HepG2 (cell line): ENCODE data around the gene SECTM1. TPM values are rescaled to one million over a fixed set of nuclear protein-coding genes. Genes with fewer than 3 reads are reported as not detected.

Experiments used
- ATF7 ChIP-seq, 2 experiments: fragments of 450-650 bp in 1 of 2; sonication (generic) in 1 of 2; formaldehyde crosslinking in 1 of 2; IDR thresholded peaks; 2 replicates each; pipeline versions ENCODE4 v1.4.0 to v1.6.1; 2016 to 2020; ENCODE audit warnings: antibody characterized with exemption in 1 of 2, mild to moderate bottlenecking in 1 of 2, missing genetic modification reagents in 1 of 2
- ATF7-NPFF ChIP-seq: sonication (generic); formaldehyde crosslinking; IDR thresholded peaks from 2 replicates; pipeline ENCODE4 v1.8.1; 2023; ENCODE audit warnings: mild to moderate bottlenecking, low read depth, missing genetic modification reagents, moderate library complexity
- ISX ChIP-seq: sonication (generic); formaldehyde crosslinking; conservative IDR thresholded peaks from 2 replicates; pipeline ENCODE4 v1.5.0; 2020; ENCODE audit warnings: missing genetic modification reagents
- MEIS2 ChIP-seq: sonication (generic); formaldehyde crosslinking; IDR thresholded peaks from 2 replicates; pipeline ENCODE4 v1.9.0; 2021; ENCODE audit warnings: mild to moderate bottlenecking, missing genetic modification reagents
- NFE2L2 ChIP-seq: fragments of 150-350 bp; IDR thresholded peaks from 2 replicates; pipeline ENCODE4 v1.6.1; 2014; ENCODE audit warnings: low read length
- PRPF4 ChIP-seq: fragments of 200-400 bp; formaldehyde crosslinking; IDR thresholded peaks from 2 replicates; pipeline ENCODE4 v1.6.1; 2016; ENCODE audit warnings: low read length, low read depth; ENCODE audit not compliant: poor library complexity, severe bottlenecking
- RFXANK ChIP-seq: IDR thresholded peaks from 2 replicates; pipeline ENCODE4 v1.6.1; 2016
- SOX5 ChIP-seq: IDR thresholded peaks from 2 replicates; pipeline ENCODE4 v1.6.1; 2016; ENCODE audit warnings: borderline replicate concordance
- SPEN ChIP-seq: sonication (generic); formaldehyde crosslinking; IDR thresholded peaks from 2 replicates; pipeline ENCODE4 v1.5.1; 2020; ENCODE audit warnings: low read depth, mild to moderate bottlenecking, missing genetic modification reagents
- ZMYM4 ChIP-seq: sonication (generic); formaldehyde crosslinking; IDR thresholded peaks from 2 replicates; pipeline ENCODE4 v1.8.1; 2023; ENCODE audit warnings: mild to moderate bottlenecking, missing genetic modification reagents
- ZNF136 ChIP-seq: sonication (generic); formaldehyde crosslinking; IDR thresholded peaks from 2 replicates; pipeline ENCODE4 v1.8.1; 2022; ENCODE audit warnings: low read depth, mild to moderate bottlenecking, moderate library complexity, missing genetic modification reagents
- ZNF557 ChIP-seq: sonication (generic); formaldehyde crosslinking; IDR thresholded peaks from 2 replicates; pipeline ENCODE4 v1.4.0; 2020; ENCODE audit warnings: missing genetic modification reagents
- ZNF558 ChIP-seq: sonication (generic); formaldehyde crosslinking; IDR thresholded peaks from 2 replicates; pipeline ENCODE4 v1.9.0; 2022; ENCODE audit warnings: mild to moderate bottlenecking, missing genetic modification reagents, borderline replicate concordance
- ZNF644 ChIP-seq: IDR thresholded peaks from 2 replicates; pipeline ENCODE4 v1.6.1; 2016; ENCODE audit warnings: low read depth
- ZNF777 ChIP-seq: sonication (generic); formaldehyde crosslinking; IDR thresholded peaks from 2 replicates; pipeline ENCODE4 v1.4.0; 2020; ENCODE audit warnings: missing genetic modification reagents
- ZNF788 ChIP-seq: sonication (generic); formaldehyde crosslinking; IDR thresholded peaks from 2 replicates; pipeline ENCODE4 v1.5.0; 2020; ENCODE audit warnings: mild to moderate bottlenecking, missing genetic modification reagents, borderline replicate concordance
- polyA plus RNA-seq, 8 experiments: library from polyadenylated mRNA; depleted of rRNA in 3 of 8; stranded (reverse) in 7 of 8; unstranded in 1 of 8; fragments of >200 nt; fragmentation: Illumina TruSeq in 4 of 8; extraction: Trizol in 4 of 8; gene quantifications; 2 replicates each; pipeline versions ENCODE4 v1.2.1 to v1.2.3, GENCODE V29; 2011 to 2016; ENCODE audit warnings: low read depth in 4 of 8, missing spikeins in 1 of 8, mixed read lengths in 1 of 8; ENCODE audit not compliant: insufficient read depth in 1 of 8
- total RNA-seq, 5 experiments: library from RNA; depleted of rRNA; stranded (reverse); fragments of >200 nt; fragmentation: Illumina TruSeq; extraction: Trizol; gene quantifications; 2 replicates each; pipeline ENCODE4 v1.2.3, GENCODE V29; 2016; ENCODE audit warnings: low read depth in 1 of 5
- TF ChIP-seq, protein P1 (sequence below): sonication (generic); formaldehyde crosslinking; IDR thresholded peaks from one replicate; pipeline ENCODE4 v1.5.1; 2020; ENCODE audit warnings: mild to moderate bottlenecking, missing genetic modification reagents; ENCODE audit errors: not compliant biosample characterization
- TF ChIP-seq, protein P2 (sequence below): sonication (generic); formaldehyde crosslinking; IDR thresholded peaks from 2 replicates; pipeline ENCODE4 v1.8.1; 2023; ENCODE audit warnings: mild to moderate bottlenecking, missing genetic modification reagents, borderline replicate concordance
- TF ChIP-seq, protein P3 (sequence below): sonication (generic); formaldehyde crosslinking; IDR thresholded peaks from 2 replicates; pipeline ENCODE4 v1.8.1; 2023; ENCODE audit warnings: mild to moderate bottlenecking, moderate library complexity, missing genetic modification reagents

SECTM1 gene
- total and polyA plus RNA-seq, 2 of the 13 experiments (the other 11 are each of a cell fraction or from before 2014, with no cell fraction given), result 3.5 to 5.3 TPM

DNA sequence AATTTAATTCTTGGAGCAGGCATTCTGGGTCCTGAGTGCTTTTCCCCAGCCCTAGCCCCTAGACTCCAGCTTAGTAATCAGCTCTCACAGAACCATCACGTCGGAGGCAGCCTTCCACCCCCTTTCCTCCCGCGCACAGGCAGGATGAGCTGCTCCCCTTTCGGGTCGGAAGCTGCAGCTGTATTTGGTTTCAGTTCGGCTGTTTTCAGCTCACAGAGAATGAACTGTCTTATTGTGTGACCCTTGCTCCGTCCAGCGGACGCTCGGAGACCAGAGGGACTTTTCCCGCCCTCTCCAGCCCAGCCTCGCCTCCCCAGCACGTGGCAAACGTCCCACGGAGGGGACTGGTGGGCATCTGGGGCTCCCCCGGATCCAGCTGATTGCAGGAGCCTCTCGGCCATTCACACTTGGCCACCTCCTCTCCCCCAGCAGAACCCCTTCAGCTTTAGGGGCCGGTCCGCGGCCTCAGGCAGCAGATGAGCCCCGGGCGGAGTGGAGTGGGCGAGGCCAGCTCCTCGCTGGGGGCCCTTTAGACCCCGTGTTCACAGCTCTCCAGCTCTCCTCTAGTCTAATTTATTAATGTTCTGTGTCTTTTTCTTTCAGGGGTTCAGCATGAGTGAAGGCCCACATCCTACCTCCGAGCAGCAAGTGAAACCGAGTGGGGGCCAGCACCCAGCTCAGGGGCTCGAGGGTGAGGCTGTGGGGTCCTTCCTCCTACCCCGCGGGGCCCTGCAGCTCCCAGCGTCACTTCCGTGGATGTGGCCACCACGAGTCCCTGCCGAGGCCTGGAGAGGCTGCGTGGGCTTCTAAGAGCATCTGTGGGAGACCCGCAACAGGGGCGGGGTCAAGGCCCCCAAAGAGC, 37.1 kb upstream of the SECTM1 start (continued):
- TF ChIP-seq, protein P1, sequence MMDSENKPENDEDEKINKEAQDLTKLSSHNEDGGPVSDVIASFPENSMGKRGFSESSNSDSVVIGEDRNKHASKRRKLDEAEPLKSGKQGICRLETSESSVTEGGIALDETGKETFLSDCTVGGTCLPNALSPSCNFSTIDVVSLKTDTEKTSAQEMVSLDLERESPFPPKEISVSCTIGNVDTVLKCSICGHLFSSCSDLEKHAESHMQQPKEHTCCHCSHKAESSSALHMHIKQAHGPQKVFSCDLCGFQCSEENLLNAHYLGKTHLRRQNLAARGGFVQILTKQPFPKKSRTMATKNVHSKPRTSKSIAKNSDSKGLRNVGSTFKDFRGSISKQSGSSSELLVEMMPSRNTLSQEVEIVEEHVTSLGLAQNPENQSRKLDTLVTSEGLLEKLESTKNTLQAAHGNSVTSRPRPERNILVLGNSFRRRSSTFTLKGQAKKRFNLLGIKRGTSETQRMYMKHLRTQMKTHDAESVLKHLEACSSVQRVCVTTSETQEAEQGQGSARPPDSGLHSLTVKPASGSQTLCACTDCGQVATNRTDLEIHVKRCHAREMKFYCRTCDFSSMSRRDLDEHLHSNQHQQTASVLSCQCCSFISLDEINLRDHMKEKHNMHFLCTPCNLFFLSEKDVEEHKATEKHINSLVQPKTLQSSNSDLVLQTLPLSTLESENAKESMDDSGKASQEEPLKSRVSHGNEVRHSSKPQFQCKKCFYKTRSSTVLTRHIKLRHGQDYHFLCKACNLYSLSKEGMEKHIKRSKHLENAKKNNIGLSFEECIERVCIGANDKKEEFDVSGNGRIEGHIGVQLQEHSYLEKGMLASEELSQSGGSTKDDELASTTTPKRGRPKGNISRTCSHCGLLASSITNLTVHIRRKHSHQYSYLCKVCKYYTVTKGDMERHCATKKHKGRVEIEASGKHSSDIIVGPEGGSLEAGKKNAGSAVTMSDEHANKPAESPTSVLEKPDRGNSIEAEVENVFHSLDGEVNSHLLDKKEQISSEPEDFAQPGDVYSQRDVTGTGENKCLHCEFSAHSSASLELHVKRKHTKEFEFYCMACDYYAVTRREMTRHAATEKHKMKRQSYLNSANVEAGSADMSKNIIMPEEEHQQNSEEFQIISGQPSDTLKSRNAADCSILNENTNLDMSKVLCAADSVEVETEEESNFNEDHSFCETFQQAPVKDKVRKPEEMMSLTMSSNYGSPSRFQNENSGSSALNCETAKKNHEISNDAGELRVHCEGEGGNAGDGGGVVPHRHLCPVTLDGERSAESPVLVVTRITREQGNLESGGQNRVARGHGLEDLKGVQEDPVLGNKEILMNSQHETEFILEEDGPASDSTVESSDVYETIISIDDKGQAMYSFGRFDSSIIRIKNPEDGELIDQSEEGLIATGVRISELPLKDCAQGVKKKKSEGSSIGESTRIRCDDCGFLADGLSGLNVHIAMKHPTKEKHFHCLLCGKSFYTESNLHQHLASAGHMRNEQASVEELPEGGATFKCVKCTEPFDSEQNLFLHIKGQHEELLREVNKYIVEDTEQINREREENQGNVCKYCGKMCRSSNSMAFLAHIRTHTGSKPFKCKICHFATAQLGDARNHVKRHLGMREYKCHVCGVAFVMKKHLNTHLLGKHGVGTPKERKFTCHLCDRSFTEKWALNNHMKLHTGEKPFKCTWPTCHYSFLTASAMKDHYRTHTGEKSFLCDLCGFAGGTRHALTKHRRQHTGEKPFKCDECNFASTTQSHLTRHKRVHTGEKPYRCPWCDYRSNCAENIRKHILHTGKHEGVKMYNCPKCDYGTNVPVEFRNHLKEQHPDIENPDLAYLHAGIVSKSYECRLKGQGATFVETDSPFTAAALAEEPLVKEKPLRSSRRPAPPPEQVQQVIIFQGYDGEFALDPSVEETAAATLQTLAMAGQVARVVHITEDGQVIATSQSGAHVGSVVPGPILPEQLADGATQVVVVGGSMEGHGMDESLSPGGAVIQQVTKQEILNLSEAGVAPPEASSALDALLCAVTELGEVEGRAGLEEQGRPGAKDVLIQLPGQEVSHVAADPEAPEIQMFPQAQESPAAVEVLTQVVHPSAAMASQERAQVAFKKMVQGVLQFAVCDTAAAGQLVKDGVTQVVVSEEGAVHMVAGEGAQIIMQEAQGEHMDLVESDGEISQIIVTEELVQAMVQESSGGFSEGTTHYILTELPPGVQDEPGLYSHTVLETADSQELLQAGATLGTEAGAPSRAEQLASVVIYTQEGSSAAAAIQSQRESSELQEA (CRISPR knock-in tag), result no peak
- no peak for TF ChIP-seq ZNF644 (CRISPR knock-in tag)
- no peak for TF ChIP-seq RFXANK (CRISPR knock-in tag)
- TF ChIP-seq PRPF4, result no peak
- no peak for TF ChIP-seq ATF7 (IDR thresholded peaks at IDR 0.05)
- peak; percentile 53; the same call in 1 of the 2 replicates for TF ChIP-seq ATF7 (CRISPR knock-in tag; IDR thresholded peaks at IDR 0.05)
- peak; percentile 91 for TF ChIP-seq ATF7-NPFF (CRISPR knock-in tag)
- TF ChIP-seq, protein P2, sequence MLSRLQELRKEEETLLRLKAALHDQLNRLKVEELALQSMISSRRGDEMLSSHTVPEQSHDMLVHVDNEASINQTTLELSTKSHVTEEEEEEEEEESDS (CRISPR knock-in tag), result no peak
- TF ChIP-seq ZNF136 (CRISPR knock-in tag), result peak; percentile 82; the same call in 1 of the 2 replicates
- peak; percentile 38; the same call in 1 of the 2 replicates for TF ChIP-seq ZNF788 (CRISPR knock-in tag)
- TF ChIP-seq SPEN (CRISPR knock-in tag), result peak; percentile 74; the same call in 1 of the 2 replicates
- TF ChIP-seq NFE2L2, result no peak
- TF ChIP-seq MEIS2 (CRISPR knock-in tag), result peak; percentile 75
- TF ChIP-seq SOX5 (CRISPR knock-in tag), result peak; percentile 72; the same call in 1 of the 2 replicates
- TF ChIP-seq ZNF557 (CRISPR knock-in tag), result peak; percentile 97
- TF ChIP-seq ISX (CRISPR knock-in tag), result peak; percentile 92; the same call in 1 of the 2 replicates
- TF ChIP-seq ZMYM4 (CRISPR knock-in tag), result peak; percentile 82
- no peak for TF ChIP-seq ZNF558 (CRISPR knock-in tag)
- peak; percentile 92 for TF ChIP-seq ZNF777 (CRISPR knock-in tag)
- TF ChIP-seq, protein P3, sequence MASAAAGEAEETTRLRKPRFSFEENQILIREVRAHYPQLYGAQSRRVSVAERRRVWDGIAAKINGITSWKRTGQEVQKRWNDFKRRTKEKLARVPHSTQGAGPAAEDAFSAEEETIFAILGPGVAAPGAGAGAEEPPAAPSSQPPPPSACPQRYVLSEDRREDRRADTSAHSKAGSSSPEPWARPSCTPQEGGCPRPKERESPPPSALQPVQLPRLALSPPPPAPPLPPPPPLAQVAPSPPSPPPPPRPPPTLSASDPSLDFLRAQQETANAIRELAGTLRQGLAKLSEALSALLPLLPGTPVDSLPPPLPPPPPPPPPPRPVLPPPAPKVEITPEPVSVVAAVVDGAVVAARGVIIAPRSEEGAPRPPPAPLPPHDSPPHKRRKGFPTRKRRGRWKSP (CRISPR knock-in tag), result peak; percentile 62; the same call in 1 of the 2 replicates
